NT2/D1 (cell line): Measurements from ENCODE around the gene NSUN2.

ENCODE experiments used
- YY1 ChIP-seq: IDR thresholded peaks from 2 replicates; pipeline ENCODE4 v1.6.1; 2011; ENCODE audit not compliant: insufficient read length, insufficient read depth
- ZNF274 ChIP-seq: IDR thresholded peaks from 2 replicates; pipeline ENCODE4 v1.6.1; 2011; ENCODE audit warnings: mild to moderate bottlenecking, low read depth, low read length

- no peak for TF ChIP-seq YY1
- no peak for TF ChIP-seq ZNF274
Measured at GRCh38 chr5:6637590-6637989, 4.7 kb upstream of the NSUN2 start.
